GM12878 (cell line): ENCODE measurements around the gene ROBO1.

Source experiments
- ATF3 ChIP-seq: IDR thresholded peaks from 2 replicates; pipeline ENCODE4 v1.6.1; 2011; ENCODE audit warnings: low read depth, mild to moderate bottlenecking, low read length, moderate library complexity, borderline replicate concordance; ENCODE audit errors: extremely low read depth
- CTCF ChIP-seq, 3 experiments: IDR thresholded peaks in 2 of 3; conservative IDR thresholded peaks in 1 of 3; 2 replicates each; pipeline ENCODE4 v1.5.1; 2011; ENCODE audit warnings: low read depth in 3 of 3, low read length in 3 of 3, mild to moderate bottlenecking in 3 of 3, control low read depth in 2 of 3, moderate library complexity in 2 of 3, inconsistent platforms in 1 of 3, mixed read lengths in 1 of 3; ENCODE audit not compliant: control insufficient read depth in 2 of 3, insufficient read depth in 1 of 3; ENCODE audit errors: extremely low read depth in 1 of 3
- EP300 ChIP-seq, 2 experiments: fragments of 150-350 bp in 1 of 2; IDR thresholded peaks; 2 replicates each; pipeline ENCODE4 v1.6.1; 2011 to 2012; ENCODE audit warnings: low read depth in 2 of 2, low read length in 2 of 2, borderline replicate concordance in 1 of 2, improper control_type of control experiment in 1 of 2, inconsistent platforms in 1 of 2; ENCODE audit not compliant: control insufficient read depth in 1 of 2
- ESRRA ChIP-seq: IDR thresholded peaks from 2 replicates; pipeline ENCODE4 v1.6.1; 2012; ENCODE audit warnings: mild to moderate bottlenecking, low read length, improper control_type of control experiment
- EZH2 ChIP-seq: IDR thresholded peaks from 2 replicates; pipeline ENCODE4 v1.6.1; 2012; ENCODE audit warnings: low read depth, mild to moderate bottlenecking, control low read depth, inconsistent platforms, low read length, borderline replicate concordance; ENCODE audit not compliant: control insufficient read depth
- FOXK2 ChIP-seq: fragments of 450-650 bp; IDR thresholded peaks from 2 replicates; pipeline ENCODE4 v1.6.1; 2017; ENCODE audit warnings: mild to moderate bottlenecking, moderate library complexity
- IKZF2 ChIP-seq, 2 experiments: fragments of 450-650 bp; IDR thresholded peaks; 2 replicates each; pipeline ENCODE4 v1.6.1; 2017; ENCODE audit warnings: mild to moderate bottlenecking in 2 of 2, moderate library complexity in 2 of 2
- POLR2A ChIP-seq: IDR thresholded peaks from 2 replicates; pipeline ENCODE4 v1.6.1; 2011; ENCODE audit warnings: low read depth, mild to moderate bottlenecking, low read length
- RFX5 ChIP-seq: IDR thresholded peaks from 2 replicates; pipeline ENCODE4 v1.6.1; 2011; ENCODE audit warnings: low read depth, low read length, improper control_type of control experiment
- ZBTB33 ChIP-seq: fragments of 450-650 bp; IDR thresholded peaks from 2 replicates; pipeline ENCODE4 v1.6.1; 2017; ENCODE audit warnings: mild to moderate bottlenecking
- ZNF274 ChIP-seq: IDR thresholded peaks from one replicate; pipeline ENCODE4 v1.8.0; 2011; ENCODE audit not compliant: insufficient read length, insufficient read depth

- TF ChIP-seq CTCF (IDR thresholded peaks at IDR 0.05 in 2 of 3, conservative IDR thresholded peaks at IDR 0.05 in 1 of 3; ENCODE audit: control insufficient read depth in 2 of 3, extremely low read depth in 1 of 3, insufficient read depth in 1 of 3, low read depth in 3 of 3, low read length in 3 of 3), result no peak
- TF ChIP-seq POLR2A, result no peak
- no peak for TF ChIP-seq ESRRA
- no peak for TF ChIP-seq IKZF2 (IDR thresholded peaks at IDR 0.05)
- no peak for TF ChIP-seq RFX5
- TF ChIP-seq EZH2, result no peak
- TF ChIP-seq ZNF274, result no peak
- no peak for TF ChIP-seq FOXK2
- TF ChIP-seq ATF3, result no peak
- no peak for TF ChIP-seq ZBTB33
- no peak for TF ChIP-seq EP300 (IDR thresholded peaks at IDR 0.05; ENCODE audit: borderline replicate concordance in 1 of 2, control insufficient read depth in 1 of 2, low read depth in 2 of 2, low read length in 2 of 2)
These were observed 728.6 kb downstream of the ROBO1 start for GRCh38 chr3:79039192-79039591.
